ENCODE measurements around the gene MPHOSPH9.

GRCh38 chr12:123267991-123268843 lies 35.3 kb upstream of the MPHOSPH9 start:
- TF ChIP-seq CTCF (IDR thresholded peaks at IDR 0.05) (no peak), EZH2 (IDR thresholded peaks at IDR 0.05; ENCODE audit: borderline replicate concordance, insufficient read depth, low read depth, low read length, poor library complexity, severe bottlenecking) (no peak)
